Lower leg skin (tissue), 3 donors: ENCODE data around the gene C12orf75.

Experiments used
- POLR2A ChIP-seq, 2 donors: fragments of 450-650 bp; IDR thresholded peaks; one replicate each; pipeline ENCODE4 v1.6.1; 2016 to 2017; ENCODE audit warnings: antibody characterized with exemption in 2 of 2, mild to moderate bottlenecking in 1 of 2, moderate library complexity in 1 of 2
- TF ChIP-seq, protein P1 (sequence below), 3 donors: fragments of 450-650 bp; IDR thresholded peaks; one replicate each; pipeline ENCODE4 v1.5.1; 2016; ENCODE audit warnings: antibody characterized with exemption in 3 of 3, mild to moderate bottlenecking in 3 of 3, moderate library complexity in 2 of 3

DNA sequence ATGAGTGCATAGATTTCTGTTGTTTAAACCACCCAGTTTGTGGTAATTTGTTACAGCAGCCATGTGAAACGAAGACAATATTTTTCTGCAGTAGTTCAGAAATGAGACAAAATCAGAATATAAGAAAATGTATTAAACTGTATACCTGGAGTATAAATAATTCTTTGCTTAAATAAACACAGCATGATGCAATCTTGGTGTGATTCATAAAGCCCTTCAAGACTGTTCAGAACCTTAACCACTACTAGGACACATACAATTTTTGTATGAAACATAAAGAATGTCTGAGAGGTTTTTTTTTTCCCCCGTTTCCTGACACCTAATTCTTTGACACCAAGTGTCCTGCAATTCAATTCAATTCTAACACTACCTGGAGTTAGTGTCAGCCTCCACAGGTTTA, 10.5 kb downstream of the C12orf75 start:
- TF ChIP-seq, protein P1, sequence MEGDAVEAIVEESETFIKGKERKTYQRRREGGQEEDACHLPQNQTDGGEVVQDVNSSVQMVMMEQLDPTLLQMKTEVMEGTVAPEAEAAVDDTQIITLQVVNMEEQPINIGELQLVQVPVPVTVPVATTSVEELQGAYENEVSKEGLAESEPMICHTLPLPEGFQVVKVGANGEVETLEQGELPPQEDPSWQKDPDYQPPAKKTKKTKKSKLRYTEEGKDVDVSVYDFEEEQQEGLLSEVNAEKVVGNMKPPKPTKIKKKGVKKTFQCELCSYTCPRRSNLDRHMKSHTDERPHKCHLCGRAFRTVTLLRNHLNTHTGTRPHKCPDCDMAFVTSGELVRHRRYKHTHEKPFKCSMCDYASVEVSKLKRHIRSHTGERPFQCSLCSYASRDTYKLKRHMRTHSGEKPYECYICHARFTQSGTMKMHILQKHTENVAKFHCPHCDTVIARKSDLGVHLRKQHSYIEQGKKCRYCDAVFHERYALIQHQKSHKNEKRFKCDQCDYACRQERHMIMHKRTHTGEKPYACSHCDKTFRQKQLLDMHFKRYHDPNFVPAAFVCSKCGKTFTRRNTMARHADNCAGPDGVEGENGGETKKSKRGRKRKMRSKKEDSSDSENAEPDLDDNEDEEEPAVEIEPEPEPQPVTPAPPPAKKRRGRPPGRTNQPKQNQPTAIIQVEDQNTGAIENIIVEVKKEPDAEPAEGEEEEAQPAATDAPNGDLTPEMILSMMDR (IDR thresholded peaks at IDR 0.05): no peak
- TF ChIP-seq POLR2A (IDR thresholded peaks at IDR 0.05): no peak
